OCI-LY7 (cell line): ENCODE data around the gene PDZD2. TPM values are rescaled to one million over a fixed set of nuclear protein-coding genes. Genes with fewer than 3 reads are reported as not detected.
A peak's percentile ranks its signal among the peaks of the same experiment; 100 is the strongest.

Experiments used
- BruUV-seq: library from RNA; stranded (reverse); fragments of 400-500 nt; replicated peaks from 2 replicates; lab custom pipeline; 2021; lab: Mats Ljungman, UMichigan
- CTCF ChIA-PET: fragments of 300-600 bp; sonication (Branson Sonifier 250); formaldehyde crosslinking; loops from one replicate; lab custom pipeline; 2022; ENCODE audit warnings: antibody characterized with exemption; ENCODE audit not compliant: unreplicated experiment; lab: Charles Lee
- POLR2A ChIA-PET: fragments of 300-600 bp; sonication (Branson Sonifier 250); formaldehyde crosslinking; loops from one replicate; lab custom pipeline; 2022; ENCODE audit warnings: antibody characterized with exemption; lab: Charles Lee
- DNase-seq: peaks from one replicate; pipeline ENCODE4 v3.0.0-alpha.2; 2015; ENCODE audit warnings: low spot score
- H2AFZ ChIP-seq: fragments of 200-600 bp; sonication (generic), shearing (Covaris generic); 2 replicates; pipeline ENCODE4 v1.6.1; 2014; ENCODE audit warnings: mild to moderate bottlenecking, antibody characterized with exemption, low read length, moderate library complexity
- H3K27ac ChIP-seq: fragments of 200-600 bp; sonication (generic); 2 replicates; pipeline ENCODE4 v1.5.1; 2014; ENCODE audit warnings: mixed run types, low read depth, mild to moderate bottlenecking, moderate library complexity, low read length, inconsistent platforms; ENCODE audit not compliant: poor library complexity, severe bottlenecking
- H3K36me3 ChIP-seq: fragments of 200-600 bp; sonication (generic); 2 replicates; pipeline ENCODE4 v1.6.1; 2014; ENCODE audit warnings: mild to moderate bottlenecking, antibody characterized with exemption, low read length, moderate library complexity, mixed read lengths; ENCODE audit not compliant: insufficient read depth
- H3K4me1 ChIP-seq: fragments of 200-600 bp; sonication (generic); 2 replicates; pipeline ENCODE4 v1.5.1; 2014; ENCODE audit warnings: mild to moderate bottlenecking, low read length; ENCODE audit not compliant: insufficient read depth, poor library complexity, severe bottlenecking
- H3K4me2 ChIP-seq: fragments of 200-600 bp; sonication (generic); 2 replicates; pipeline ENCODE4 v1.6.1; 2014; ENCODE audit warnings: mild to moderate bottlenecking, low read length
- H3K4me3 ChIP-seq: fragments of 200-600 bp; sonication (generic); 2 replicates; pipeline ENCODE4 v1.5.1; 2014; ENCODE audit warnings: mild to moderate bottlenecking, low read depth, low read length; ENCODE audit not compliant: poor library complexity, severe bottlenecking
- H3K79me2 ChIP-seq: fragments of 200-600 bp; sonication (generic); 2 replicates; pipeline ENCODE4 v1.6.1; 2016; ENCODE audit warnings: low read depth, mild to moderate bottlenecking, low read length, moderate library complexity, mixed read lengths; ENCODE audit not compliant: insufficient read depth
- H3K9me2 ChIP-seq: fragments of 200-600 bp; sonication (generic); 2 replicates; pipeline ENCODE4 v1.6.1; 2016; ENCODE audit warnings: mild to moderate bottlenecking, low read length, mixed read lengths; ENCODE audit not compliant: insufficient read depth
- H3K9me3 ChIP-seq: fragments of 200-600 bp; sonication (generic); 2 replicates; pipeline ENCODE4 v1.6.1; 2014; ENCODE audit warnings: mild to moderate bottlenecking, mixed run types, low read length, mixed read lengths
- H4K20me1 ChIP-seq: fragments of 200-600 bp; sonication (generic); 2 replicates; pipeline ENCODE4 v1.6.1; 2014; ENCODE audit warnings: mild to moderate bottlenecking, antibody characterized with exemption, low read length, moderate library complexity, mixed read lengths; ENCODE audit not compliant: insufficient read depth
- EZH2phosphoT487 ChIP-seq: fragments of 200-600 bp; sonication (generic); IDR thresholded peaks from 2 replicates; pipeline ENCODE4 v1.6.1; 2018; ENCODE audit warnings: low read depth, borderline replicate concordance, mild to moderate bottlenecking, mixed run types, antibody characterized with exemption, low read length, moderate library complexity, mixed read lengths
- intact Hi-C: fragments of 100-400 bp; cut with micrococcal nuclease; formaldehyde crosslinking; loops from one replicate; pipeline ENCODE4 v1.10.0; 2022; ENCODE audit not compliant: unreplicated experiment
- total RNA-seq, 2 experiments: library from RNA; depleted of rRNA in 1 of 2; stranded (reverse); fragments of >200 nt in 1 of 2; shearing (Covaris generic) in 1 of 2; gene quantifications; 2 replicates each; pipeline ENCODE4 v1.2.3, GENCODE V29; 2014 to 2022
- TF ChIP-seq, protein P1 (sequence below): fragments of 200-600 bp; sonication (generic); conservative IDR thresholded peaks from 2 replicates; pipeline ENCODE4 v1.5.1; 2014; ENCODE audit warnings: mild to moderate bottlenecking, antibody characterized with exemption, low read length, moderate library complexity, mixed read lengths

The PDZD2 gene
- total RNA-seq, 2 experiments from 2014 or later = 8.6 to 10.6 TPM

DNA sequence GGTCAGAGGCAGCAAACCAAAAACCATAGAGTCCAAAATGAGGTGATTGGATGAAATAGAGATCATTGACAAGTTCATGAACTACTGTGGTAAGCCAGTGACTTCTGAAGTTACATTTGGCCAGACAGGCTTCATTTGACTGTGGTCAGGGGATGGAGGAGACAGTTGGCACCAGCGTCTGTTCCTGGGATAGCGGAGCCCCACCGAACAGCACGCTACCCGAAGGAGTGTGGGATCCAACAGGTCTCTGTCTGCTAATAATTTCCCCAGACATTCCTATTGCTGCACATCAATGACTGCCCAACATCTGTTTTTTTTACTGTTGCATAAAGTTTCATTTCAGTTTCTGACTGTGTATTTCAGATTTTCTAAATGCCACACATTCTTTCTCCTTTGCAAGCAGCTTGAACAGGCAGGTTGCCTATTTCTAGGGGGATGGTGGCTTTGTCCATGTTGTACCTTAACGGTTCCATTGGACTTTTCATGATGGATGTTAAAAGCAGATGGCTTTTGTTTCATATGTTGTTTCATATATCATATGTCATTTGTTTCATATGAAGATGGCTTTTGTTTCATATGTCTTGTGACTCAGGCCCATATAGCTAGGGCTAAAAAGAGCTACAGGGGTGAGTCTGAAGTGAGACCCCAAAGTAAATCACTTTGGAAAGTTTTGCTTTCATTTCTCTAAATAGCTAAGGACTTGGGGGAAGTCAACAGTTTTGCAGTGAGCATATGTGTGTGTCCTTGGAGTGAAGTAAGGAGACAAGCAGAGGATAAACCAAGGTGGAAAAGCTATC is 354.4 kb downstream of the PDZD2 start:
- H3K9me3 ChIP-seq = no peaks in the 10 kb centered on the region
- H3K4me1 ChIP-seq = peaks cover 56% of the 10 kb centered on the region
- ChIA-PET CTCF (no interaction called here), POLR2A (interaction anchor here (0.5 to 5.1 kb wide), 8 partner anchors 9 to 85 kb away, joined by 3 to 42 read pairs (median 5); no protein-coding TSS in a partner anchor)
- H3K4me3 ChIP-seq = peak overlapping the region; percentile 18
- H3K9me2 ChIP-seq = no peaks in the 10 kb centered on the region
- 0 out of 2 replicates have a peak, but pooled peaks cover 3% of the 10 kb centered on the region for H3K36me3 ChIP-seq
- peak overlapping the region; percentile 88 for H3K27ac ChIP-seq
- H3K79me2 ChIP-seq = peaks cover 22% of the 10 kb centered on the region; the same call in 1 of the 2 replicates
- no TSS peak for BruUV-seq
- H2AFZ ChIP-seq = peak overlapping the region; percentile 65
- no peaks in the 10 kb centered on the region for H4K20me1 ChIP-seq
- peak; percentile 41 for DNase-seq
- intact Hi-C loops = loop anchor here (10.0 kb wide), 1 partner anchor 321 kb away; the partner anchor contains the start of gene MTMR12
- H3K4me2 ChIP-seq = peak overlapping the region; percentile 76
- TF ChIP-seq EZH2phosphoT487 = no peak
- TF ChIP-seq, protein P1, sequence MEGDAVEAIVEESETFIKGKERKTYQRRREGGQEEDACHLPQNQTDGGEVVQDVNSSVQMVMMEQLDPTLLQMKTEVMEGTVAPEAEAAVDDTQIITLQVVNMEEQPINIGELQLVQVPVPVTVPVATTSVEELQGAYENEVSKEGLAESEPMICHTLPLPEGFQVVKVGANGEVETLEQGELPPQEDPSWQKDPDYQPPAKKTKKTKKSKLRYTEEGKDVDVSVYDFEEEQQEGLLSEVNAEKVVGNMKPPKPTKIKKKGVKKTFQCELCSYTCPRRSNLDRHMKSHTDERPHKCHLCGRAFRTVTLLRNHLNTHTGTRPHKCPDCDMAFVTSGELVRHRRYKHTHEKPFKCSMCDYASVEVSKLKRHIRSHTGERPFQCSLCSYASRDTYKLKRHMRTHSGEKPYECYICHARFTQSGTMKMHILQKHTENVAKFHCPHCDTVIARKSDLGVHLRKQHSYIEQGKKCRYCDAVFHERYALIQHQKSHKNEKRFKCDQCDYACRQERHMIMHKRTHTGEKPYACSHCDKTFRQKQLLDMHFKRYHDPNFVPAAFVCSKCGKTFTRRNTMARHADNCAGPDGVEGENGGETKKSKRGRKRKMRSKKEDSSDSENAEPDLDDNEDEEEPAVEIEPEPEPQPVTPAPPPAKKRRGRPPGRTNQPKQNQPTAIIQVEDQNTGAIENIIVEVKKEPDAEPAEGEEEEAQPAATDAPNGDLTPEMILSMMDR = no peak

DNA sequence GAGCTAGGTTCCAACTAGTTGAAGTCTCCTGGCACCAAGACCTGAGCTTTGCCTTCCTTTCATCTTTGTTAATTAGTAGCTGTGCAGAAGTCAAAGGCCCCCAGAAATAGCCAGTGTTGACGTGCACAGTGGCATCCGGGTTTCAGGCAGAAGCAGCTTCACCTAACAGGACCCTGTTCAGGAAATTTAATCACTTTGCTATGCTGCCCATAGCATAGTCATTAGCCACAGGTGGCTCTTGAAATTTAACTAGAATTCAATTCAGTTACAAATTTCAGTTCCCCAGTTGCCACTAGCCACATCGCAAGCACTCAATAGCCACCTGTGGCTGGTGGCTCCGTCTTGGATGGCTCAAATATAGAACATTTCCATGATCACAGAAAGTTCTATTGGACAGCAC is 356.1 kb downstream of the PDZD2 start:
- peaks cover 72% of the 10 kb centered on the region for H3K4me1 ChIP-seq
- TF ChIP-seq, protein P1 = 0 out of 2 replicates have a peak, but pooled peaks have one; percentile 3
- no peak for TF ChIP-seq EZH2phosphoT487
- BruUV-seq = no TSS peak
- peak overlapping the region; percentile 65; the same call in 1 of the 2 replicates for H2AFZ ChIP-seq
- no peaks in the 10 kb centered on the region for H3K9me3 ChIP-seq
- H3K27ac ChIP-seq = peak overlapping the region; percentile 88
- no peaks in the 10 kb centered on the region for H3K9me2 ChIP-seq
- POLR2A ChIA-PET = interaction anchor here (0.9 to 5.1 kb wide), 7 partner anchors 10 to 35 kb away, joined by 3 to 42 read pairs (median 14); no protein-coding TSS in a partner anchor
- peak; percentile 94 for DNase-seq
- peaks cover 25% of the 10 kb centered on the region; the same call in 1 of the 2 replicates for H3K79me2 ChIP-seq
- CTCF ChIA-PET = no interaction called here
- peaks cover 12% of the 10 kb centered on the region; the same call in 1 of the 2 replicates for H3K36me3 ChIP-seq
- H3K4me2 ChIP-seq = peak overlapping the region; percentile 76
- H4K20me1 ChIP-seq = no peaks in the 10 kb centered on the region
- H3K4me3 ChIP-seq = peak overlapping the region; percentile 69
- intact Hi-C loops = loop anchor here (1.0 to 10.0 kb wide), 7 partner anchors 9 to 1447 kb away; partner anchors contain the start of genes MTMR12 and TARS1
